ENCODE results near the gene GM2A.
"Not testable (repeated sequence)": the region's sequence is repeated elsewhere in the genome, so short reads cannot be mapped to it uniquely, and the experiment has no call there.

The GM2A gene

DNA sequence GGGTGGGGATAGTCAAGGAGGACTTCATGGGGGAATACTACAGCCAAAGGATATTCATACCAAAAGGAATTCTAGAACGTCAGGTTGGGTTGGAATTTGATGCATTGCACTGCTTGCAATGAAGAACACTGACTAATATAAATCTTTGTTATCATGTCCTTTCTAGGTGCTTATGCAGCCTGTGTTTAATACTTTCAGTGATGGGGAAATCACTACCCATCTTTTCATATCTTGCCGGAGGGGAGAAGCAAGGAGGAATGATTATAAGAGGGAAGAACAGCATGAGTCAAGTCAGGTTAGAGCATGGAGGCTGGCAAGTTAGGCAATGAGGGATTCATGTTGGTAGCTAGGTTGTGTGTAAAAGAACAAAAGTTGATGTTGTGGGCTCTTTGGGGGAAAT is 24.0 kb upstream of the GM2A start:
- no peak for ATAC-seq

DNA sequence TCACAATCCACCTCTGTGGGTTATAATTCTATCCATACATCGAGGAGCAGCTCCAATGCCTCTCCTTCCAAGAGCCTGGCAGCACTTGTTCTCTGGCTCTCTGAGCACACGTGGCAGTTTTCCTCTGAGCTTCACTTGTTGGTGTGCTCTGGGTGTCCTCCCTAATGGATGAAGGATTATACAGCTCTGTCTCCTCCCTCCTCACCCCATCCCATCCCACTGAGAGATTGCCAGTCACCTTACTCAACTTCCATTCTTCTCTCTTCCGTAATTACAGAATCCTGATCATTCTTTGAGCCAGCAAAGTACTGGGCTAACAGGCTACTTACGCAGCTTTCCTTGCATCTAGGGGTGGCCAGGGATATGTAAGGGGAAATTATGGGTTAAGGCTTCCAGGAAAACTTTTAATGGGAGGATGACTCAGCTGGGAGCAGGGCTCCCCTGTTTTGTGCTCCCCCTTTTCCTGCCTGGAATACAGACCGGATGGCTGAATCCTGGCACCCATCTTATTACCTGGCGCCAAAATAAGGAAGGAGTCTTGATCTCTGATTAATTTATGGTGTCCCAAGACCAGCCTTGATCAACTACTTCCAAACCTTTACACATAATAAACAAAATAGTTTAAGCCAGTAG is 22.8 kb upstream of the GM2A start:
- no peak for ATAC-seq

DNA sequence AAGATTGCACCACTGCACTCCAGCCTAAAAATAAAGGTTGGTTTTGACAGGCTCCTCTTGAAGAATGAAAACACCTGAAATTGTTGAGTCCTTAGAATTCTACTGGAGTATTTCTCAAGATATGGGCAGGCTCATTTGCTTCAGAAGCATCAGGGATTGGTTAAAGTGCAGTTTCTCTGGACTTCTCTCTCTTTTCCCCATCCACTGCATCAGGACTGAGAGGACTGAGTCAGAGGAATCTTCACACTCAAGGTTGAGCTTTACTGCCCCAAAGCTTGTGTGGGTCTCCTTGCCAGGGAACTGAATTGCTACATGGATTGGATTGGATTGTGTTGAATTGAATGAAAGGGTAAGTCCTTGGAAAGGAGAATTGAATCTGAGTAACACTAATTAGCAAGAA is 21.6 kb upstream of the GM2A start:
- no peak for ATAC-seq

DNA sequence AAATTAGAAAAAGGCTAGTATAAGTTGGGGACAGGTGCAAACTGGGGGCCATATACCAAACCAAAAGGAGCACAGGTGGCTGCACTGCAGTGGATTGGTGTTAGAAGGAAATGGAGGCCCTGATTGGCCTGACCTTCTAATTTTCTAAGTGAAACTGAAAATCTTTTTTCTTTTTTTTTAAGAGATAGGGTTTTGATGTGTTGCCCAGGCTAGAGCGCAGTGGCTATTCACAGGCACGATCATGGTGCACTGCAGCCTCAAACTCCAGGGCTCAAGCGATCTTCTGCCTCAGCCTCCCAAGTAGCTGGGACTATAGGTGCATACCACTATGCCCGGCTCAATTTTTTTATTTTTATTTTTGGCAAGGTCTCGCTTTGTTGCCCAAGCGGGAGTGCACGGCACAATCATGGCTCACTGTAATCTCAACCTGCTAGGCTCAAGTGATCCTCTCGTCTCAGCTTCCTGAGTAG is 19.3 kb upstream of the GM2A start:
- ATAC-seq, result no peak

DNA sequence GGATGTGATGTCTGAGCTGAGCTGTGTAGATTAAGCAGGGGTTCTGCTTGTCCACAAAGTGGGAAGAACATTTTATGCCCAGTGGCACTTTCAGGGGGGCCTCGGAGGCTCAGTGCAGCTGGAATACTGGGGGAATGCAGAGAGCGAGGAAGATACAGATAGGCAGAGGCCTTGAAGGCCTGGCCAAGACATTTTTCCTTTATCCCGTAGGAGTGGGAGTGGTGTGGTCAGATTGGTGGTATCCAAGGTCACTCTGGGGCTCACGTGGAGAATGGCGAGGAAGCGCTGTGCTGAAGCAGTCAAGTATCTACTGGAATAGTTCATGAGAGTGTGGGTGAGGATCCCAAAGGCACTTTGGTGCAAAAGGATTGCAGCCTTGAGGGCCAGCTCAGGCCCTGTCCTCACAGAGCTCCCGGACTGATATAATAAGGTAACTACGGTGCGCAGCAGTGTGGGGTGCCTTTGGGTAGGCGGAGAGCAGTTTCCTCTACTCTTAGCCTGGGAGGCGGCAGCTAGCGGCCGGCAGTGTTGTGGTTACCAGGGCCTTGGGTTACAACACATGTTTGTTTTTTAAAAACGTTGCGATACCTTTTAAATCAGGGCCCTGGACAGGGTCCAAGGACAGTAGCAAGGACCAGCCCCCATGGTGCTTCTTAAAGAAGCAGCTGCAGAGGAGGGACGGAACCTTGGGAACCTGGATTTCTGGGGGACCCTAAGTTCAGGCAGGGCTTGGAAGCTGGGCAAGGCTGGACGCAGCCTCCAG is 18.3 kb upstream of the GM2A start:
- peak; percentile 60 to 69 for ATAC-seq

DNA sequence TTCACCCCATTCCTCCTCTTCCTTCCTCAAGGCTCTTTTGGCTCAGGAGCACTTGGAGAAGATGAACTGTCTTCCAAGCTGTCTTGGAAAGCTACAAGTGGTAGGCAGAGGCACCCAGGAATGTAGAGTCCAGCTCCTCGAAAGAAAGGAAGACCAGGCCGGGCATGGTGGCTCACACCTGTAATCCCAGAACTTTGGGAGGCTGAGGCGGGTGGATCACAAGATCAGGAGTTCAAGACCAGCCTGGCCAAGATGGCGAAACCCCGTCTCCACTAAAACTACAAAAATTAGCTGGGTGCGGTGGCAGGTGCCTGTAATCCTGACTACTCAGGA is 17.8 kb upstream of the GM2A start:
- ATAC-seq, result not testable (repeated sequence)

DNA sequence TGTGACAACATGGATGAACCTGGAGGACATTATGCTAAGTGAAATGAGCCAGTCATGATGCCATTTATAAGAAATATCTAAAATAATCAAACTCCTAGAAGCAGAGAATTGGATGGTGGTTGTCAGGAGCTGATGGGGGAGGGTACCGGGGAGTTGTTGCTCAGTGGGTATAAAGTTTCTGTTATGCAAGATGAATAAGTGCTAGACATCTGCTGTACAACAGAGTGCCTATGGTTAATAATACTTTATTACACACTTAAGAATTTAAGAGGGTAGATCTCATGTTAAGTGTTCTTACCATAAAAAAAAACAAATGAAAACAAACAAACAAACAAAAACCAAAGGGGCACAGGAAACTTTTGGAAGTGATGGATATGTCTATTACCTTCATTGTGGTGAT is 16.1 kb upstream of the GM2A start:
- no peak for ATAC-seq

DNA sequence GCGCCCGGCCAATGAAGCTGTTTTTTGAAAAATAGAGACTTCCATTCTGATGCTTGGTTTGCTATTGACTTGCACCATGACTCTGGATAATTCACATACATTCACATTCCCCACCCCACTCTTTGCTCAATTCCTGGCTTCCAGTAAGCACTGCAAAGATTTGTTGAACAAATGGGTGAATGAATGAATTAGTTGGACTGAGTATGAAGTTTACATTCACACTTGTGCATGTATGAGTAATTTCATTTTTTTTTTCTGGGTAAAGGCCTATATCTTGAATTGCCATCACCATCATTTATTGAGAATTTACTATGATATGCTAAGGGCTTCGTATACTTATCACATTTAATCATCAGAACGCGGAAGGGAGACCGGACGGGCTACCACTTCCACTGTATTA is 15.3 kb upstream of the GM2A start:
- ATAC-seq, result no peak

DNA sequence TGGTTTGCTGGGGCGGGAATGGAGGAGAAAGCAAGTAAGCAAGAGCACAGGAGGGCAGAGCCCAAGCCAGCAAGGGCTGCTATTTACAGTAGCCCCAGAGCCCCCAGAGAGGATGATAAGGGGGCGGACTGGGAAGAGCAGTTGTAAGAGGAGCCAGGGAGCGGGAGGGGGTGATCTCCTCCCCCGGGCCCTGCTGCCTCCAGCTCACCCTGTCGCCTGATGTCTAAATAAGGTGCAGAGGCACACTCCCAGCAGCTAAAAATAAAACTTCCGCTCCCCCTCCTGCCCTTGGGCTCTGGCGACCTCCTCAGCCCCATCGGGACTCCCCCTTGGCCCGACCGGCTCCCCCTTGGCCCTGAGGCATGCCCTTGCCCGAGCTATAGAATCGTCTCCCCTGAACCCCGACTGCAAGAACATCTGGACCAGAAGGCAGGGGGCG is 14.7 kb upstream of the GM2A start:
- ATAC-seq, result no peak

DNA sequence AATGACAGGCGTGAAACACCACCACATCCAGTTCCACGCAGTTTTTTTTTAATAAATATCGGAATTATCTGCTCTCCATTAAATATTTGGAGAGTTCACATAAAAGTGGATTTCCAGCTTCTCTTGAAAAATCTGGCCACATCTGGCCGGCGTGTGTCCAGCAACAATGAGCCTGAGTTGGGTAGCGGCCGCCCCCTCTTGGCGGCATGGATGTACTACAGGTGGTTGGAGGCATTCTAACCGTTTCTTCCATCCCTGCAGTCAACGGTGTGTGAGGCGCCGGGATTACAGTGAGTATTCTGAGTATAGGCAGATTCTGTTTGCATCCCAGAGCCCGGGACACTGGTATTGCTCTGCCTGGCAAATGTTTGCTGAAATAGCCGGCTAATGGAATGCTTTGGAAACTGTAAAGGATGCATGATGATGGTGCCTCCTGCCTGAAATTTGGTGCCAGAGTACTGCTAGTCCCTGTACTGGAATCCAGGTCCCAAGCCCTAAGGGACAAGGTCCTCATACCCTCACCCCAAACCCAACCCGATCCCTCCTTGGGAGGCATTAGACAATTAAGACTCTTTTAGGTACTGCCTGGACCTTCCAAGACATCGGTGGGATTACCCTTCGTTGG is 13.6 kb upstream of the GM2A start:
- ATAC-seq, result no peak

DNA sequence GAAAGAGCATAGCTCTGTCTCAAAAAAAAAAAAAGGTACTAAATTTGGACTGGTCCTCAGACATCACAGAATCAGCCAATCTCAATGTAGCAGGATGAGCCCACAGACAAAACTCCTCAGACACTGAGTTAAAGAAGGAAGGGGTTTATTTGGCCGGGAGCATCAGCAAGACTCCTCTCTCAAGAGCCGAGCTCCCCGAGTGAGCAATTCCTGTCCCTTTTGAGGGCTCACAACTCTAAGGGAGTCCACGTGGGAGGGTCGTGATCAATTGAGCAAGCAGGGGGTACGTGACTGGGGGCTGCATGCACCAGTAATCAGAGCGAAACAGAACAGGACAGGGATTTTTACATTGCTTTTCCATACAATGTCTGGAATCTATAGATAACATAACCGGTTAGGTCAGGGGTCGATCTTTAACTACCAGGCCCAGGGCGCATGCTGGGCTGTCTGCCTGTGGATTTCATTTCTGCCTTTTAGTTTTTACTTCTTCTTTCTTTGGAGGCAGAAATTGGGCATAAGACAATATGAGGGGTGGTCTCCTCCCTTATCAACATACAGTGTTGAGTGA is 12.6 kb upstream of the GM2A start:
- not testable (repeated sequence) for ATAC-seq

DNA sequence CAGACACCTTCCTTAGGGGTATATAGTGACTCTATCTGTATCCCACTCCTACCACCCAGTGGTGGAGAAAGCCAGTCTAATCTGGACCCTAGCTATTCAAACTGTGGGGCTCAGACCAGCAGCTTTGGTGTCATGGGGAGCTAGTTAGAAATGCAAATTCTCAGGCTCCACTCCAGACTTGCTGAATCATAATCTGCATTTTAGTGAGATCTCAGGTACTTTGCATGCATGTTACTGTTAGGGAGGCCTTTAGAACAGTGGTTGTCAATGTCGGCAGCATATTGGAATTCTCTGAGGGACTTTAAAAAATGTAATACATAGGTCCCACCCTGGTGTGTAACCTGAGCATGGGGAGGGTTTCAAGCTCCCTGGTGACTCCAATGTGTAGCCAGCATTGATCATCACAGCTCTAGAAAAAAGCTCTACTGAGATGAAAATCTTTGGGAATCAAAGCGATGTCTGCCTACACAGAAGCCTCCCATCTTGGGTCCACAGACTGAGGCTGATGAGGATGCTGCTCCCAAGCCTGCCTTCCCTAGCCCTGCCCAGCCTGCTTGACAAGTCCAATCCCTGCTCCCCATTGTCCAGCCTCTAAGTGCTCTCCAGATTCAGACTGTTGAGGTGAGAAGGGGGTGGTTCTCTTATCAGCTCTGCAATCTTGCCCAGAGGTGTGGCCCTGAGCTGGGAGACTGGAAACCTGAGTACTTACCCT is 11.9 kb upstream of the GM2A start:
- ATAC-seq, result no peak

DNA sequence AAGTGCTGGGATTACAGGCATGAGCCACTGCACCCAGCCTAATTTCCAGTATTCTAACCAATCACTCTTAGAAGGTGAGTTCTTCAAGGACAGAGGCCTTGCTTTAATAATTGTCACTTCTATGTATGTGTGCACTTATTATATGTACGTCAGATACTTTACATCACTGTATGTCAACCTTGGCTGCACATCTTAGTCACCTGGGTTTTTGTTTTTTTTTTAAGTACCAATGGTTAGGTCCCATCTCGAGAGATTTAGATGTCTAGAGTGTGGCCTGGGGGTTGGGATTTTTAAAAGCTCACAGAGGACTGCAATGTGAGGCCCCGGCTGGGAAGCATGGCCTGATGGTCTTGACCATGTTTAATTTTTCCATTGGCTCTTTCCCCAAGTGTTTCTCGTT is 9.9 kb upstream of the GM2A start:
- ATAC-seq, result peak; percentile 49 to 51

DNA sequence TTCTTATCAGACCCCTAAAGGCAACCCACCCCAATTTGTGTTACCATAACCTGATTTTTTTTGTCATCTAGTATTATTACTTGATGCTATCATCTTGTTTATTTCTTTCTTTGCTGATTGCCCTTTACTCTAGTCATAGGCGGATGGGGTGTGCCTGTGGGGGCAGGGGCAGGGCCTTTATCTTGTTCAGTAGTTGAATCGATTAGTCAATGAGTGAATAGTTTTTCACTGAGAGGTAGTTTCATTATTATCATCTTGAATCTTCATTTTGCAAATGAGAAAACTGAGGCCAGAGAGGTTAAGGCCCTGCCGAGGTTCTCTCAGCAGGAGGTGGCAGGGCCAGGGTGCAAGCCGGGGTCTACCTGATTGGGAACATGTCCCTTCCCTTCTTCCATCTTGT is 9.4 kb upstream of the GM2A start:
- peak; percentile 86 to 94 for ATAC-seq

DNA sequence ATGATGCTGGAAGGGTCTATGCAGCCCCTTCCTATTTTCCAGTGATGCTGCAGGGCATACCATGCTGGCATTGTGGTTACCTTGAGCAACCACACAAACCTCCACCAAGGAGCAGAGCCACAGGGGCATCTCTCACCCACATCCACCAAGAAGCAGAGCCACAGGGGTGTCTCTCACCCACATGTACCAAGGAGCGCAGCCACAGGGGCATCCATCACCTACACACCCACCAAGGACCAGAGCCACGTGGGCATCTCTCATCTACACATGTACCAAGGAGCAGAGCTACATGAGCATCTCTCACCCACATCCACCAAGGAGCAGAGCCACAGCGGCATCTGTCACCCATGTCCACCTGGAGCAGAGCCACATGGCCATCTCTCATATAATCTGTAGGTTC is 8.8 kb upstream of the GM2A start:
- no peak for ATAC-seq

DNA sequence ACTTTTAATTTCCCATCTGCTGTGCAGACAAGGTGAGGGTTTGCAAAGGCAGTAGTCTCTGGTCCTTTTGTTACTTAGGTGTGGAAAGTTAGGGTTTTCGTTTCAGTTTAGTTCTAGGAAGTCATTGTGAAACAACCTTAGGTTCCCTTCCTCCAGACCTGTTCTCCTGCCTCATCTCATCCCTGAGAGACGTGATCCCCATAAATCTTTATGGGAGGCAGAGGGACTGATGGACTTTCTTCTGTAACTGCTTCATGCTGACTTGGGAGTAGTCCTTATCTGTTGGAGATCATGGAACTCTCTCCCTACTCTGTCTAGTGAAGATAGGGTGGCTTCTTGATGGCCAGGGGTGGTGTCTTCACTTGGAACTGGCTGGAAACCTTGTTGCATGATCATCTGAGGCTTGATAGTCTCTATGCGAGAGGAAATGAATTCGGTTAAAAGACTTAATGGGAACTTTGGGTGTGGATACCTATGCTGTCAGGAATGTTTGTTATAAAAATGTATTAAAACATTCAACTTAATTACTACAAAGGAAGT is 7.2 kb upstream of the GM2A start:
- no peak for ATAC-seq

DNA sequence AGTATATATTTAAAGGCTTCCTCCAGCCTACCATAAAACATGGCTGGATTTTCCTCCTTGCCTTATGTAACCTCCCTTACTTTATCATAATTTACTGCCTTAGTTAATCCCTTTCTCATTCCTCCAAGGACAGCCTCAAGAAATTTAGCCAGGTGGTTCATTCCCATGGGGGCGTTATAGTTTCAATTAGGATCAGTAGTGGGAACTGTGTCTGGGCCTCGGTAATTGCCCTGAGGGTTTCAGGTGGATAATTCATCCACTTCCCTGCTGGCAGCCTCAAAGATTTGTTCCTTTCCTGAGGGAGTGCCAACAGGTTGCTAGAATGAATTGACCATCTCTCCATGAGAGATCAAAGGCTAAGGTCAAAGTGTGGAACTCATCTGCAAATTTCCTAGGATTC is 4.3 kb upstream of the GM2A start:
- ATAC-seq, result no peak

DNA sequence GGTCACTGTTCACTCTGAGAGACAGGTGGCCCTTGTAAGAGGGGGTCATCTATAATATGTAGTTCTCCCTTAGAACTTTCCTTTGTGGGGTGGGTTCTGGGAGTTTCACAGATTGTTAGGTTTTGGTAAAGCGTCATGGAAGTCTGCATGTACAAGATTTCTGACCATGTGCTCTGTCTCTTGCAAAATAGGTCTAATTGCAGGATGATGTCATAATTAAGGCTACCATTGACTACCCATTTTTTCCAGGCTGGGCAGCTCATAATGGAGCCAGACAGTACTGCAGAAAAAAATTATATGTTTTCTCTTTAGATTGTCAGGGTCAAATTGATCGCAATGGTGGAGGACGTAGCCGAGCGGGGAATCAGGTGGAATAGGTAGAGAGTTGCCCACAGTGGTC is 3.7 kb upstream of the GM2A start:
- no peak for ATAC-seq

DNA sequence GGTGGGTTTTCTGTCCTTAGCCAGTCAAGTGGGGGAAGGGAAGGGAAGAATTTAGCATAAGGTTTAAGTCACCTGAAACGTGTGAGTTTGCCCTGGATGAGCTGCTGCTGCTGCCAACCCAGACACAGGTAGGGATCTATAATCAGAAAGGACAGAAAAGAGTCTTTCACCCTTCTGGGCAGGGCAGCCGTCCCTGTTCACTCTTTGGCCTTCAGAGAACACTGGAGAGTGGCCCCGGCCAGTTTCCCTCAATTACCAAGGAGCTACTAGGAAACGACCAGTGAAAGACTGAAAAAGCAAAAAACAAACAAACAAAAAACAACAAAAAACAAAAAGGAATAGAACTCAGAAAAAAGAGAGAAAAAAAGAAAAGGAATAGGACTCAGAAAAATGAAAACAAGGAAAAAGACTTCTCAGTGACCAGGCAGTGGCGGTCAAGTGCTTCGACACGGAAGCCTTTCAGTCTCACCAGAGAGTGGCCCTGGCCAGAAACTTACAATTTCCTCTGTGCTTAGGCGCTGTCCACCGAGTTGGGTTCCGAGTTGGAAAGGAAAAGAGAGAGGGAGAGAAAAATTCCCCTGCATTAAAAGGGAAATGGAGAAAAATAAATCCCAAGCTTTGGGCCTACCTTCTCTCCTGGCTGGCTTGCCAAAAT is 2.5 kb upstream of the GM2A start:
- ATAC-seq, result no peak

DNA sequence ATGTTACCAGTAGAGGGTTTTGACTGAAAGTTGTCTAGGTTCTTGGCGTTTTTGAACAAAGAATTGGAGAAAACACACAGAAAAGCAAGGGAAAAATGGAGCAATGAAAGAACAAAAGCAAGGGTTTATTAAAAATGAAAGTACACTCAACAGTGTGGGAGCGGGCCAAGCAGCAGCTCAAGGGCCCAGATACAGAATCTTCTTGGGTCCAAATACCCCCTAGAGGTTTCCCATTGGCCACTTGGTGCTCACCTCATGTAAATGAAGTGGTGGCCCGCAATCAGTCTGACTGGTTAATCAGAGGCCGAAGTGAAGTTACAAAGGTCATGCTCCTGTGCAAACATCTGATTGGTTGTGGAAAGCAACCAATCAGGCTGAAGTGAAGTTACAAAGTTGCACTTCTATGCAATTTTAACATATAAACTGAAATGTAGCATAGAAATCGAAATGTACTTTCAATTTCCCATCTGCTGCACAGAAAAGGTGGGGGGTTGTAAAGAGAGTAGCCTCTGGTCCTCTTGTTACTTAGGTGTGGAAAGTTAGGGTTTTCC is 1.9 kb upstream of the GM2A start:
- peak; percentile 12 to 44 for ATAC-seq

DNA sequence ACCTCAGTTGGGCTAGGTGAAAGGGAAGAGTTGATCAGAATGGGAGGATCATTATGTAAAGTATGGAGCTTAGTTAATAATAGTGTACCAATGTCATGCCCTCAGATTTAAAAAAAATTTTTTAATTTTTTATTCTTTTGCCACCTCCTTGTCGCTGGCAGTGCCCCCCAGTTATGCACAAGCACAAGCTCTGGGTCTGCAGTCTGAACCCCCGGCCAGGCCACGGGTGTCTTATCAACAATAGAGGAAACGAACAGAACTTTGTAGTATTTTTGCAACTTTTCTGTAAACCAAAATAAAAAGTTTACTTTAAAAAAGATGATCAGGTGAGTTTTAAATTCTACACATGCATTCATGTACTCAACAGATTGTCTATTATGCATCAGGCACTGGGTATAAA is 1.4 kb upstream of the GM2A start:
- ATAC-seq, result no peak

DNA sequence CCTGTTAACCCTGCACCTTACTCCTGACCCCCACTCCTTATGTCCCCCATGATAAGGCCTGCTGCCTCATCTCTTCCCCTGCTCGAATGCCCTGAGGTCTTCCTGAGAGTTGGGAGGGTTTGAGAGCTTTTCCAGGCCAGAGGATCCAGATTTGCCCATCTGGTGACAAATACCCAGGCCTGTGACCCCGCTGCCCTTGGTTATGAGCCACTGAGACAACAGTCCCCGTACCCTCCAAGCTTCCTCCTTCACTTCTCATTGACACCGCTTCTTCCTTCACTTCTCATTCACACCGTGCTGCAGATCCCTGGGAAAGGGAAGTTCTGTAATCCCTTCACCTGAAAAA is 593 bp downstream of the GM2A start:
- ATAC-seq, result no peak
